HG03460 (cell line): ENCODE results near the gene IMMP2L.
"Not testable (repeated sequence)": the region's sequence is repeated elsewhere in the genome, so short reads cannot be mapped to it uniquely, and the experiment has no call there.

Source experiments
- ATAC-seq: cut with Tn5 transposase; IDR thresholded peaks from one replicate; pipeline ENCODE4 v1.9.1; 2021; ENCODE audit not compliant: unreplicated experiment

The IMMP2L gene

GRCh38 chr7:111510584-111511378 is 51.5 kb downstream of the IMMP2L start:
- no peak for ATAC-seq

- ATAC-seq, result no peak
Observed at GRCh38 chr7:111510062-111510461, 52.2 kb downstream of the IMMP2L start.

- ATAC-seq, result no peak
Observed at GRCh38 chr7:111509288-111509687, 53.0 kb downstream of the IMMP2L start.

GRCh38 chr7:111508387-111508786 is 53.9 kb downstream of the IMMP2L start:
- peak; percentile 56 for ATAC-seq

- not testable (repeated sequence) for ATAC-seq
Observed at GRCh38 chr7:111505422-111505821, 56.9 kb downstream of the IMMP2L start.

- ATAC-seq, result not testable (repeated sequence)
Observed at GRCh38 chr7:111501799-111502198, 60.5 kb downstream of the IMMP2L start.

- no peak for ATAC-seq
Observed at GRCh38 chr7:111499027-111499426, 63.3 kb downstream of the IMMP2L start.

- ATAC-seq, result no peak
Observed at GRCh38 chr7:111498391-111499007, 63.8 kb downstream of the IMMP2L start.

GRCh38 chr7:111495173-111495810 is 67.0 kb downstream of the IMMP2L start:
- ATAC-seq, result no peak

GRCh38 chr7:111492234-111492633 is 70.1 kb downstream of the IMMP2L start:
- no peak for ATAC-seq

GRCh38 chr7:111486472-111487142 is 75.7 kb downstream of the IMMP2L start:
- no peak for ATAC-seq

- ATAC-seq, result no peak
Observed at GRCh38 chr7:111485701-111486380, 76.5 kb downstream of the IMMP2L start.

GRCh38 chr7:111483078-111483477 is 79.2 kb downstream of the IMMP2L start:
- ATAC-seq, result no peak

- ATAC-seq, result no peak
Observed at GRCh38 chr7:111477462-111478225, 84.6 kb downstream of the IMMP2L start.

GRCh38 chr7:111476586-111477293 is 85.6 kb downstream of the IMMP2L start:
- no peak for ATAC-seq

GRCh38 chr7:111475959-111476358 is 86.3 kb downstream of the IMMP2L start:
- ATAC-seq, result no peak

GRCh38 chr7:111475419-111475748 is 86.9 kb downstream of the IMMP2L start:
- no peak for ATAC-seq

- ATAC-seq, result no peak
Observed at GRCh38 chr7:111474723-111475418, 87.4 kb downstream of the IMMP2L start.
